ENCODE data around the gene NTF3. TPM values are rescaled to one million over a fixed set of nuclear protein-coding genes. Genes with fewer than 3 reads are reported as not detected.

The NTF3 gene
- total and polyA plus RNA-seq, 2 of the 8 experiments (the other 6 are each of a cell fraction or from before 2014, with no cell fraction given) = 1.4 to 2.3 TPM

GRCh38 chr12:5433845-5434646 lies 2.1 kb downstream of the NTF3 start:
- no peak overlapping the region for H4K5ac ChIP-seq (ENCODE audit: insufficient read length, low read depth, low read length)
- peak overlapping the region; percentile 11; the same call in 1 of the 2 replicates for H2BK15ac ChIP-seq (ENCODE audit: low read length)
- H3K56ac ChIP-seq (replicated peaks; ENCODE audit: insufficient read length, low read depth, low read length) = no peak overlapping the region
- no peaks in the 10 kb centered on the region for H3K36me3 ChIP-seq (ENCODE audit: control insufficient read depth in 2 of 4, insufficient read depth in 4 of 4, low read length in 3 of 4)
- H2BK120ac ChIP-seq (replicated peaks; ENCODE audit: low read depth, low read length) = no peak overlapping the region
- no peak overlapping the region for H3K27ac ChIP-seq (ENCODE audit: low read depth, low read length)
- 0 out of 2 replicates have a peak, but pooled peaks cover 2% of the 10 kb centered on the region for H3K79me1 ChIP-seq (ENCODE audit: low read depth, low read length)
- no peak overlapping the region for H3K14ac ChIP-seq (ENCODE audit: insufficient read length)
- H3K9me3 ChIP-seq (ENCODE audit: insufficient read depth in 2 of 2, low read depth in 1 of 2, low read length in 1 of 2) = no peaks in the 10 kb centered on the region; a peak in 1 of 4 replicates
- peak overlapping the region; percentile 34; the same call in 1 of the 2 replicates for H3K18ac ChIP-seq (ENCODE audit: extremely low read depth, low read length)
- H3K27me3 ChIP-seq (replicated peaks in 1 of 4; ENCODE audit: control insufficient read depth in 3 of 4, extremely low read depth in 1 of 4, insufficient read depth in 3 of 4, low read length in 3 of 4) = peaks cover 39 to 70% (median 57%) of the 10 kb centered on the region in 4 experiments
- CTCF ChIA-PET (ENCODE audit: partially characterized antibody) = interaction anchor here (0.7 to 9.2 kb wide), 15 partner anchors 7 to 336 kb away, joined by 3 to 112 read pairs (median 3); no protein-coding TSS in a partner anchor
- FAIRE-seq (no peak), DNase-seq (ENCODE audit: low read depth in 1 of 2, low spot score in 2 of 2) (no peak)
- H4K91ac ChIP-seq (replicated peaks; ENCODE audit: insufficient read length, low read length) = peak overlapping the region; percentile 17
- H2AK5ac ChIP-seq (ENCODE audit: low read depth, low read length) = peak overlapping the region; percentile 90; the same call in 1 of the 2 replicates
- no peak overlapping the region for H3K4ac ChIP-seq (replicated peaks; ENCODE audit: insufficient read length, low read depth, low read length)
- H2BK12ac ChIP-seq (ENCODE audit: low read depth, low read length) = no peak overlapping the region; the same call in 1 of the 2 replicates
- WGBS, 2 experiments (ENCODE audit: extremely low coverage in 1 of 2, insufficient coverage in 1 of 2, insufficient read length in 1 of 2, insufficient replicate concordance in 2 of 2, low coverage in 1 of 2, low lambda C conversion rate in 2 of 2, missing lambda C conversion rate in 1 of 2) = 17% methylated on average over 15 of the region's 15 CpGs; no CpG with 5 or more reads in 1 of the 2 experiments
- H3K9ac ChIP-seq (replicated peaks in 1 of 4; ENCODE audit: extremely low read depth in 1 of 4, low read depth in 3 of 4, low read length in 3 of 4) = no peak overlapping the region
- H2BK20ac ChIP-seq (ENCODE audit: low read length) = no peak overlapping the region
- peak overlapping the region; percentile 52 to 74 (median 60); a peak in 7 of 8 replicates for H3K4me3 ChIP-seq (ENCODE audit: extremely low read depth in 1 of 4, insufficient read depth in 2 of 4, low read depth in 3 of 4, low read length in 4 of 4)
- H2BK5ac ChIP-seq (ENCODE audit: low read depth, low read length) = no peak overlapping the region
- H3K79me2 ChIP-seq (ENCODE audit: control insufficient read depth in 1 of 2, insufficient read depth in 2 of 2, low read length in 2 of 2) = no peaks in the 10 kb centered on the region
- TF ChIP-seq FOSL1 (IDR thresholded peaks at IDR 0.05; ENCODE audit: insufficient read depth, low read depth, low read length) (no peak), SUZ12 (IDR thresholded peaks at IDR 0.05; ENCODE audit: low read length) (peak; percentile 24; the same call in 1 of the 2 replicates), BACH1 (IDR thresholded peaks at IDR 0.05; ENCODE audit: low read length) (no peak), BCL11A (IDR thresholded peaks at IDR 0.05; ENCODE audit: low read depth in 2 of 2, low read length in 2 of 2) (no peak), YY1 (IDR thresholded peaks at IDR 0.05; ENCODE audit: low read depth, low read length) (no peak), TBP (IDR thresholded peaks at IDR 0.05; ENCODE audit: low read depth, low read length) (no peak), KDM1A (IDR thresholded peaks at IDR 0.05; ENCODE audit: borderline replicate concordance, low read length) (no peak)
- TF ChIP-seq, protein P1, sequence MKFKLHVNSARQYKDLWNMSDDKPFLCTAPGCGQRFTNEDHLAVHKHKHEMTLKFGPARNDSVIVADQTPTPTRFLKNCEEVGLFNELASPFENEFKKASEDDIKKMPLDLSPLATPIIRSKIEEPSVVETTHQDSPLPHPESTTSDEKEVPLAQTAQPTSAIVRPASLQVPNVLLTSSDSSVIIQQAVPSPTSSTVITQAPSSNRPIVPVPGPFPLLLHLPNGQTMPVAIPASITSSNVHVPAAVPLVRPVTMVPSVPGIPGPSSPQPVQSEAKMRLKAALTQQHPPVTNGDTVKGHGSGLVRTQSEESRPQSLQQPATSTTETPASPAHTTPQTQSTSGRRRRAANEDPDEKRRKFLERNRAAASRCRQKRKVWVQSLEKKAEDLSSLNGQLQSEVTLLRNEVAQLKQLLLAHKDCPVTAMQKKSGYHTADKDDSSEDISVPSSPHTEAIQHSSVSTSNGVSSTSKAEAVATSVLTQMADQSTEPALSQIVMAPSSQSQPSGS (IDR thresholded peaks at IDR 0.05; ENCODE audit: low read length) = no peak
- peaks cover 39% of the 10 kb centered on the region for H3K23me2 ChIP-seq (ENCODE audit: low read depth, low read length)
- H3K4me2 ChIP-seq (ENCODE audit: insufficient read depth in 1 of 2, low read depth in 2 of 2, low read length in 2 of 2) = peak overlapping the region; percentile 96 to 97
- no peak overlapping the region for H2AFZ ChIP-seq (ENCODE audit: low read length)
- peaks cover 4 to 10% of the 10 kb centered on the region in 2 experiments for H4K20me1 ChIP-seq (replicated peaks in 1 of 2; ENCODE audit: control insufficient read depth in 1 of 2, insufficient read depth in 2 of 2, low read length in 2 of 2)
- H4K8ac ChIP-seq (ENCODE audit: extremely low read depth, insufficient read depth, low read length) = no peak overlapping the region
- POLR2A ChIA-PET (ENCODE audit: partially characterized antibody) = interaction anchor here (0.6 to 1.0 kb wide), 2 partner anchors 11 to 44 kb away, joined by 3 to 5 read pairs; no protein-coding TSS in a partner anchor
- H3K23ac ChIP-seq (ENCODE audit: insufficient read length) = no peak overlapping the region
- peaks cover 4 to 28% (median 12%) of the 10 kb centered on the region in 4 experiments for H3K4me1 ChIP-seq (replicated peaks in 1 of 4; ENCODE audit: control insufficient read depth in 3 of 4, insufficient read depth in 4 of 4, low read length in 3 of 4)
